AG09309 (cell line): ENCODE results near the gene PA2G4.

Source experiments
- DNase-seq: peaks from one replicate; pipeline ENCODE4 v3.0.0-alpha.2; 2010; ENCODE audit warnings: low read depth
- H3K4me3 ChIP-seq: 2 replicates; pipeline ENCODE4 v1.5.1; 2011; ENCODE audit warnings: mild to moderate bottlenecking, low read depth, low read length, moderate library complexity; ENCODE audit not compliant: control insufficient read depth
- CTCF ChIP-seq: IDR thresholded peaks from 2 replicates; pipeline ENCODE4 v1.5.1; 2011; ENCODE audit warnings: mild to moderate bottlenecking, low read depth, low read length, inconsistent platforms; ENCODE audit not compliant: insufficient read depth, control insufficient read depth; ENCODE audit errors: missing control alignments

PA2G4 gene

GRCh38 chr12:56117778-56118687 is 13.7 kb downstream of the PA2G4 start, which contains the start of gene ZC3H10:
Gene ZC3H10 (plus strand): TSS chr12:56118266. CDS start chr12:56120563, 2,297 bp downstream.
- H3K4me3 ChIP-seq: peak within 1 kb of the TSS; percentile 80
- TF ChIP-seq CTCF: peak; percentile 52
- DNase-seq: peak; percentile 99

GRCh38 chr12:56118688-56119357 is 14.5 kb downstream of the PA2G4 start:
- TF ChIP-seq CTCF: no peak
- H3K4me3 ChIP-seq: peak overlapping the region; percentile 79
- DNase-seq: no peak

- TF ChIP-seq CTCF: peak; percentile 81
- peak; percentile 92 for DNase-seq
- H3K4me3 ChIP-seq: no peak overlapping the region
These were observed 15.0 kb downstream of the PA2G4 start for GRCh38 chr12:56119361-56119796.

GRCh38 chr12:56120158-56120846 is 15.9 kb downstream of the PA2G4 start:
- H3K4me3 ChIP-seq: no peak overlapping the region
- TF ChIP-seq CTCF: no peak
- no peak for DNase-seq

- no peak for DNase-seq
- TF ChIP-seq CTCF: no peak
- H3K4me3 ChIP-seq: no peak overlapping the region
These were observed 17.0 kb downstream of the PA2G4 start for GRCh38 chr12:56121204-56121870.

GRCh38 chr12:56122637-56123036 is 18.3 kb downstream of the PA2G4 start:
- no peak for TF ChIP-seq CTCF
- no peak for DNase-seq
- H3K4me3 ChIP-seq: no peak overlapping the region
